Fibroblast of lung (primary cell): ENCODE measurements around the gene PSTPIP2. TPM values are rescaled to one million over a fixed set of nuclear protein-coding genes. Genes with fewer than 3 reads are reported as not detected.

ENCODE experiments used
- DNase-seq, 2 donors: peaks; one replicate each; pipeline versions ENCODE4 v3.0.0 to v3.0.0-alpha.2; 2010; ENCODE audit warnings: low read depth in 2 of 2
- H2AFZ ChIP-seq: 2 replicates; pipeline ENCODE4 v1.5.1; 2012; ENCODE audit warnings: low read length, control low read depth, inconsistent platforms
- H3K27ac ChIP-seq: 2 replicates; pipeline ENCODE4 v1.5.1; 2011; ENCODE audit warnings: low read length, control low read depth; ENCODE audit not compliant: insufficient read depth
- H3K27me3 ChIP-seq: 2 replicates; pipeline ENCODE4 v1.5.1; 2011; ENCODE audit warnings: mild to moderate bottlenecking, low read length; ENCODE audit not compliant: control insufficient read depth, insufficient read depth
- H3K36me3 ChIP-seq: 2 replicates; pipeline ENCODE4 v1.5.1; 2011; ENCODE audit warnings: low read length; ENCODE audit not compliant: control insufficient read depth, insufficient read depth
- H3K4me1 ChIP-seq: 2 replicates; pipeline ENCODE4 v1.5.1; 2011; ENCODE audit warnings: low read length; ENCODE audit not compliant: control insufficient read depth, insufficient read depth; ENCODE audit errors: extremely low read depth
- H3K4me2 ChIP-seq: 2 replicates; pipeline ENCODE4 v1.5.1; 2011; ENCODE audit warnings: low read length, control low read depth; ENCODE audit not compliant: insufficient read depth; ENCODE audit errors: extremely low read depth
- H3K4me3 ChIP-seq, 4 experiments: fragments of 200-600 bp in 1 of 4; sonication (generic) in 1 of 4; replicated peaks in 1 of 4; 2 replicates each; pipeline ENCODE4 v1.5.1; 2011 to 2016; ENCODE audit warnings: low read length in 4 of 4, low read depth in 3 of 4, mild to moderate bottlenecking in 3 of 4, control low read depth in 2 of 4, inconsistent platforms in 1 of 4, mixed read lengths in 1 of 4; ENCODE audit not compliant: insufficient read depth in 1 of 4; ENCODE audit errors: control extremely low read depth in 1 of 4
- H3K79me2 ChIP-seq: 2 replicates; pipeline ENCODE4 v1.5.1; 2012; ENCODE audit warnings: mild to moderate bottlenecking, low read length, inconsistent platforms; ENCODE audit not compliant: control insufficient read depth, insufficient read depth
- H3K9ac ChIP-seq: 2 replicates; pipeline ENCODE4 v1.5.1; 2011; ENCODE audit warnings: mild to moderate bottlenecking, low read length, control low read depth; ENCODE audit not compliant: insufficient read depth
- H3K9me3 ChIP-seq: 2 replicates; pipeline ENCODE4 v1.5.1; 2012; ENCODE audit warnings: low read depth, low read length; ENCODE audit not compliant: control insufficient read depth, insufficient read depth
- H4K20me1 ChIP-seq: 2 replicates; pipeline ENCODE4 v1.5.1; 2011; ENCODE audit warnings: low read length; ENCODE audit not compliant: control insufficient read depth, insufficient read depth; ENCODE audit errors: extremely low read depth
- CTCF ChIP-seq, 2 donors: IDR thresholded peaks in 1 of 2; conservative IDR thresholded peaks in 1 of 2; 1 replicate in 1 of 2; 2 replicates in 1 of 2; pipeline ENCODE4 v1.5.1; 2011 to 2012; ENCODE audit warnings: low read length in 2 of 2, control low read depth in 1 of 2, inconsistent platforms in 1 of 2, low read depth in 1 of 2, mild to moderate bottlenecking in 1 of 2
- EZH2 ChIP-seq: IDR thresholded peaks from 2 replicates; pipeline ENCODE4 v1.5.1; 2012; ENCODE audit warnings: low read length, control low read depth, mild to moderate bottlenecking; ENCODE audit errors: missing control alignments
- polyA plus RNA-seq, 2 donors: library from polyadenylated mRNA; depleted of rRNA in 1 of 2; stranded (reverse) in 1 of 2; unstranded in 1 of 2; fragments of >200 nt; gene quantifications; 2 replicates each; pipeline ENCODE4 v1.2.1, GENCODE V29; 2011 to 2012; ENCODE audit warnings: missing spikeins in 1 of 2
- total RNA-seq: library from RNA; depleted of rRNA; stranded (reverse); fragments of >200 nt; gene quantifications from 2 replicates; pipeline ENCODE4 v1.2.1, GENCODE V29; 2014

PSTPIP2 gene
- total and polyA plus RNA-seq, 2 donors (not counting 1 experiment from before 2014, with no cell fraction given): 13.4 to 18.4 TPM

GRCh38 chr18:45935591-45936335 lies 136.3 kb downstream of the PSTPIP2 start:
- Histone ChIP-seq H2AFZ (no peak overlapping the region), H3K4me1 (peaks cover 3% of the 10 kb centered on the region), H3K4me3 (no peak overlapping the region), H3K36me3 (peaks cover 14% of the 10 kb centered on the region), H3K79me2 (peaks cover 5% of the 10 kb centered on the region), H3K27me3 (no peaks in the 10 kb centered on the region), H3K9me3 (no peaks in the 10 kb centered on the region), H3K27ac (no peak overlapping the region), H3K9ac (no peak overlapping the region), H4K20me1 (no peaks in the 10 kb centered on the region), H3K4me2 (no peak overlapping the region)
- TF ChIP-seq EZH2: no peak
- no peak for TF ChIP-seq CTCF (conservative IDR thresholded peaks at IDR 0.05 in 1 of 2, IDR thresholded peaks at IDR 0.05 in 1 of 2; ENCODE audit: low read depth in 1 of 2, low read length in 2 of 2)
- peak; percentile 23 to 91 for DNase-seq

Other genes starting within 250 kb of the PSTPIP2 start
- gene SIGLEC15, start 246.6 kb downstream of the PSTPIP2 start, total RNA-seq: 0.51 and 1.5 TPM in 2 replicates
- gene SIGLEC15, start 246.6 kb downstream of the PSTPIP2 start, polyA plus RNA-seq: 0.19 and 0.99 TPM in 2 replicates
- gene EPG5, start 104.9 kb downstream of the PSTPIP2 start, total RNA-seq: 34.2 and 87.4 TPM in 2 replicates
- gene EPG5, start 104.9 kb downstream of the PSTPIP2 start, polyA plus RNA-seq: 60.0 and 65.0 TPM in 2 replicates
- 581 and 591 TPM in 2 replicates for gene ATP5F1A, start 26.0 kb upstream of the PSTPIP2 start, total RNA-seq
- gene ATP5F1A, start 26.0 kb upstream of the PSTPIP2 start, polyA plus RNA-seq: 791 and 878 TPM in 2 replicates
- gene HAUS1, start 32.1 kb upstream of the PSTPIP2 start, total RNA-seq: 25.4 and 37.0 TPM in 2 replicates
- 52.8 and 90.3 TPM in 2 replicates for gene HAUS1, start 32.1 kb upstream of the PSTPIP2 start, polyA plus RNA-seq